ENCODE results near the gene OSGEP.
A peak's percentile ranks its signal among the peaks of the same experiment; 100 is the strongest.
"Not testable (repeated sequence)": the region's sequence is repeated elsewhere in the genome, so short reads cannot be mapped to it uniquely, and the experiment has no call there.

The OSGEP gene

DNA sequence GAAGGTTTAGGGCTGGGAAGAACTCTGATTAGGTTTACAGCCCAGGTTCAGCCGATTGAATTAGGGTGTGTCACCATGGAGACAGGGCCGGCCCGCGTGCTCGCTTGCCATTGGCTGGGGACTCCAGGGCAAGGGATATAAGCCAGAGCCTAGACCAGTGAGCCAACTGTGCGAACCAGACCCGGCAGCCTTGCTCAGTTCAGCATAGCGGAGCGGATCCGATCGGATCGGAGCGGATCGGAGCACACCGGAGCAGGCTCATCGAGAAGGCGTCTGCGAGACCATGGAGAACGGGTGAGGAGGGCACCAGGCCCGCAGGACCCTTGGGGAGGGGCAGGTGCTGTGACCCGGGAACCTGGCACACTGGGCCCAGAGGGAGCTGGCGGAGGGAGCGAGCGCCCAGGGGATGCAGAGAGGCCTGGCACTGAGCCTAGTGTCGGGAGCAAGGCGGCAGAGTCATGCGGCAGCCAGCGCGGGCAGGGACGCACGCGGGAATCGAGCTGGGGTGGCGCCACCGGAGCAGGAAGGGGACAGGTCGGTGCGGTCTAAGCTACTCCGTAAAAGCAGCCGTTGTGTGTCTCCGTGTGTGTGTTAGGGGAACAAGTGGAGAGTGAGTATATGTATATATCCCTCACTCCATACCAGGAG is 14.8 kb upstream of the OSGEP start, which contains the start of gene PNP:
Gene PNP (plus strand): TSS at position 165 of the 648 bp plus-strand sequence. CDS start 119 bp downstream, at position 284.
- DNase-seq: peak; percentile 86

DNA sequence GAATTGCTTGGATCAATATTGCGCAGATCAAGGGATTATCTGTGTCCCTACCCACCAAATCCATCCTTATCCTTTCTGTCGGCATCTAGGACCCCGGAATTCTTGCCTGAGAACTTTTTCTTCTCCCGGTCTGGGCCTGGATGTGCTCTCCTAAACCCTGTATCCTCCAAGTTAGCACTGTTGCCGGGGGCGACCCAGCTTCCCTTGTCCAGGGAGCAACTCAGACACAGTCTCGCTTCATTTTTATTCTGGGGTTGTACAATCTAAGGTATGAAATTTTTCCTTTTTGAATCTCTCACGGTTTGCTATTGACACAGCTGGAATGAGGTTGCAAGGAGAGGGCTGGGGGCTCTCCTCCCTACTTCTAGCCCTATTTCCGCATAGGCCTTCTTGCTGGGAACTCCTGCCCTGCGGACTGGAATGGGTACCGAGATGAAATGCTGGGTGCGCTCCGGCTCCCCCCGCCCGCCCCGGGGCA is 14.2 kb upstream of the OSGEP start:
- no peak for DNase-seq

DNA sequence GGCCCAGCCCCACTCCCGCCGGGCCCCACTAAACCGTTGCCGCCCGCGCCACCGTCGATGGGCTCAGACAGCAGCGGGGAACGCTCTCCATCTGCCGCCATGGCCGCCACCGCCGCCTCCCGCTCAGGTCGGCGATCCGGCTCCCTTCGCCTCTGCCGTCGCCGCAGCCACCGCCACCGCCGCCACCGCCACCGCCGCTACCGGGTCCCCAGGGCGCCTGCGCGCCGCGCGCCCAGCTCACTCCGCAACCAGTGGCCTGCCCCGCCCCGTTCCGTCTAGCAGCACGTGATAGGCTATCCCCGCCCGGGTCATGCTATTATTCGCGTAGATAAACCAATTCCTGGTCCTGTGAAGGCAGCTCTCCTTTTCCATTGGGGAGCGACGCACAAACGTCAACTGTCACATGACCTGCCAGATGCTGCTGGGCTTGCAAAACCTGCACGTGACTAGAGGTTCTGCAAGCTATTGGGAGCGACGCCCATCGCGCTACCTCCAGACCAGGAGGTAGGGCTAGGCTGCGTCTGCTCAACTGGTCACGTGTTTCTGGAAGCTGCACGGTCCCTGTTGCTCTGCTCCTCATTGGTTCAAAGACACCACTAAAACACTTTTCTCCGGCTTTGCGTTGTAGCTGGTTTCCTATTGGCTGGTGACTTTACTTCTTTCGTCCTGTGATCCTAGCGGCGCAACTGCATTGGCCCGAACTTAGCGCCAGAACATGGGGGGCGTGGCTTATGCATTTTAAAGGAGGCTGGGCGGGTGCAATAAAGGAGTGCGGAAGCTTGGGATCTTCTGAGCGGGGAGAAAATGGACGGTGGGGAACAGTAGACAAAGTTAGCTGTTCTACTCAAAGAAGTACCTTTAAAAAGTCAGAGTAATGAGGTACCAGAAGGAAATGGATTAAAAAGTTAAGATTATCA is 6.9 kb upstream of the OSGEP start, which contains the start of gene PIP4P1:
Gene PIP4P1 (minus strand): TSS at position 210 of the 917 bp plus-strand sequence. CDS start 109 bp downstream, at position 101.
- DNase-seq: peak; percentile 100

DNA sequence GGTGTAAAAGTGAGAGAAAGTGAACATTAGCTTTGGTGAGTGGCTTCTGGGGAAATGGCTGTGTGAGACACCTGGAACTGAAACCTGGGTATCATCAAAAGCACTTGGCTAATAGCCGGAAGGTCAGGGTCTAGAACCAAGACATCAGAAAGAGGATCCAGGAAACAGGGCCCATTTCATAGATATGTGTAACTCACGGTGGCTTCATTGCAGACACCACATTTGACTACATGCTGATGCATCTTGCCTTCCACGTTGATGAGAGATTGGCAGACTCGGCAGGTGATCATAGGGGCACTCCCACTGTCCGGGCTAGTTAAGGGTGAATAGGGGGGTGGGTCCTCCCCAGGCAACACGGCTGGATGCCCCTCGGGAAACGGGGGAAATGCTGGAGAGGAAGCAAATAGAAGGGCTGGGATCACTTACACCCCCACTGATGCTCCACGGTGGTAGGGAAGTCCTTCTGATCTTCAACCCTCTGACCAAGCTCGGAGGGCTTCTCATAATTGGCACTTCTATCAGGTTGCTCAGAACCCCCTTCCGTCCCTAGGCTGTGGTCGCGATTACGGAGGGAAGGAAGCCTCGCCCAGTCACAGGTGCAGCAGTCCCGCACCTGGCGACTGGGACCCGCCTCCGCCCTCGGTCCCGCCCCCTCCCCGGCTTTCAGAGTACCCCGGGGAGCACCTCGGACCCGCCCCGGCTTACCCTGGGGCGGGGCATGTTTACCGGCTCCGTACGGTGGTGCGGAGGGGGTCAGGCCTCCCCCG is 6.0 kb upstream of the OSGEP start:
- no peak for DNase-seq

DNA sequence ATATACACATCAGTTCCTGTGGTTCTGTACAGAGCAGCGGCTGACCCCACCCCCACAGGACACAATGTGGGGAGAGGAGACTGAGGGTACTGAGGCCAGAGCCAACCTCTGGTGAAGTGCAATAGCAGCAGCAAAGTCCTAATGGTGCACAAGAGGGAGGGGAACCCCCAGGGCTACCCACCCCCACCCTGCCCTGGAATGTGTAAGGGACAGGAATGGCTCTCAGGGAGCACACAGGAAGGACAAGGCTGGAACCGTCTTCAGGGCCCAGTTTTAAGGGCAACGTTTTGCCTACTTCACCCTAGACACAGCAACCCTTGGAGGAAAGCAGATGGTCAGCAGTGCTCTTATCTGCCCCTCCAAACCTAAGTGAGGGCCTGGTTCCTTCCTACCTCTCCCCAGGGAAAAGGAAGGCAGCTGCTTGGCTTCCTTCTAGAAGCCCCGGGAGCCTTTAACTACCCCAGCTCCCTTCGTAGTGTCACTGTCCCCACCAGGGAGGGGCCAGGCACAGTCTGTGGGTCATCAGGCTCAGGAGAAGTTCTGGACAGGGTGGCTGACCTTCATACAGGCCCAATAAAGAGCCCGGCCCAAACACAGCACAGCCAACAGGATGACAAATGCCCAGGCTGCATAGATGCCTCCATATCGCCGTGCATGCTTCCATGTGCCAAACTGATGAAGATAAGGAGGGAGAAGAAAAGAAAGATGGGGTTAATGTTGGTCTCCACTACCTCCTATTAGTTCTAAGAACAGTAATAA is 3.6 kb upstream of the OSGEP start:
- no peak for DNase-seq

DNA sequence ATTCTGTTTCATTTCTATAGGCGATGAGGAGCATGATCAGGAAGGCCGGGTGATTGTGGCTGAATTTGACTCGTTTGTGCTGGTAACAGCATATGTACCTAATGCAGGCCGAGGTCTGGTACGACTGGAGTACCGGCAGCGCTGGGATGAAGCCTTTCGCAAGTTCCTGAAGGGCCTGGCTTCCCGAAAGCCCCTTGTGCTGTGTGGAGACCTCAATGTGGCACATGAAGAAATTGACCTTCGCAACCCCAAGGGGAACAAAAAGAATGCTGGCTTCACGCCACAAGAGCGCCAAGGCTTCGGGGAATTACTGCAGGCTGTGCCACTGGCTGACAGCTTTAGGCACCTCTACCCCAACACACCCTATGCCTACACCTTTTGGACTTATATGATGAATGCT is 2.4 kb upstream of the OSGEP start:
- no peak for DNase-seq

DNA sequence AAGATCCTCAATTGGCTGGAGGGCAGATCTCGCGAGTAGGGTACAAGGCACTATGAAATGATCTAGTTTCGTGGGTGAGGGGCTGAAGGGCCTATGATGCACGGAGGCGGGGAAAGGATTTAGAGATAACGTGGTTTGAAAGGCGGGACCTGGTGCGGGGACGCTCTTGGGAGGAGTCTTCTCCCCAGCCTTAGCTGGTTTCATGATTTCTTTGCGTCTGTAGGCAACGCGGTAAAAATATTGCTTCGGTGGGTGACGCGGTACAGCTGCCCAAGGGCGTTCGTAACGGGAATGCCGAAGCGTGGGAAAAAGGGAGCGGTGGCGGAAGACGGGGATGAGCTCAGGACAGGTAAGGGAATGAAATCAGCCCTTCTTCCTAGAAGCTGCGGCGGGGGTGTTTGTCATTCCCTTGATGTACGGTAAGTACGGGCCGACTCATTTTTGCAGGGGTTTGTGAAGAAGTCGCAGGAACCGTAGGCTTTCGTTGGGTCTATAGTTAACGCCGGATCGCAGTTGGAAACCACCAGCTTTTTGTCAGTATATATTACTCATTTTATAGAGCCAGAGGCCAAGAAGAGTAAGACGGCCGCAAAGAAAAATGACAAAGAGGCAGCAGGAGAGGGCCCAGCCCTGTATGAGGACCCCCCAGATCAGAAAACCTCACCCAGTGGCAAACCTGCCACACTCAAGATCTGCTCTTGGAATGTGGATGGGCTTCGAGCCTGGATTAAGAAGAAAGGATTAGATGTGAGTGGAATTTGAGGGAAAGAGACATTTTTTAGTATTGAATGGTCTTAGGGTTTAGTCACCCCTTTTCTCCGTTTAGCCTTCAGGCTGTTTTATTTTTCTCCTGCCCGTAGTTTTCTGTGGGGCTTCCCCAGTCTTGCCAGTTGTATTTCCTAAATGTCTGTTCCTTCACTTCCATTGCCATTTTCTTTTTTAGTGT is 1.0 kb upstream of the OSGEP start:
- peak; percentile 33 for DNase-seq

DNA sequence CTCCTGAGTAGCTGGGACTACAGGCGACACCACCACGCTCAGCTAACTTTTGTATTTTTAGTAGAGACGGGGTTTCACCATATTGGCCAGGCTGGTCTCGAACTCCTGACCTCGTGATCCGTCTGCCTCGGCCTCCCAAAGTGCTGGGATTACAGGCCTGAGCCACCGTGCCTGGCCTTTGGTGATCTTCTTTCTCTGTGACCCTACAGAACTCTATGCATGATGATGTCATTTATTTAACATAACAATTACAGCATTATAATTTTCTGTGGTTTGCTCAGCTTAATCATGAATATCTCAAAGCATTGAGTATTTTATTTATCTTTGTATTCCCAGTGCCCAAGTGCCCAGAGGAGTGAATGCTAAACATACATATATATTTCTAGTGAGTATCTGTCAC is 1.8 kb downstream of the OSGEP start:
- not testable (repeated sequence) for DNase-seq

DNA sequence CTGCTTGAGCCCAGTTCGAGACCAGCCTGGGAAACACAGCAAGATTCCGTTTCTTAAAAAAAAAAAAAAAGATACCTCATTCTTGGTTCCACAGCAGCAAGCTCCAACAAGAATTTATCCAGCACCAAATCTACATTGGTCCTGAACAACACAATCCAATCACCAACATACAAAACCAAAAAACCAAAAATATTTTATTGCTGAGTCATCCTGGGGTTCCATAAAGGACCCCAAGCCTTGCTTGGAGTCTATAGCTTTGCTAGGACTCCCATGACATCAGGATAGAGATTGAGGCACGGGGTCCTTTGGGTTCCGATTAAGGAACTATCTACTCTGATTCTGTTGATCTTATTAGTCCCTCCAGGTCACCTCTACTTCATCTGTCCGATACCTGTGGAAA is 7.7 kb downstream of the OSGEP start:
- no peak for DNase-seq

DNA sequence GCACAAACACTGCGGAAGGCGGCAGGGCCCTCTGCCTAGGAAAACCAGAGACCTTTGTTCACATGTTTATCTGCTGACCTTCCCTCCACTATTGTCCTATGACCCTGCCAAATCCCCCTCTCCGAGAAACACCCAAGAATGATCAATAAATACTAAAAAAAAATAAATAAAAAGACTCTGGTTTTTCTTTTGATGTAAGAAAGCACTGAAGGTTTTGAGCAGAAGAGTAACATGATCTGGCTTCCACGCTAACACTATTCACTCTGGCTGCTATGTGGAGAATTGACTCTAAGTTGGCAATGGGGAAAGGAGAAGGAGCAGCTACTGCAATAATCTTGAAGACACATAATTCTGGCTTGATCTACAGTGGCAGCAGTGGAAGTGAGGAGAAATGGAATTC is 11.0 kb downstream of the OSGEP start:
- not testable (repeated sequence) for DNase-seq

DNA sequence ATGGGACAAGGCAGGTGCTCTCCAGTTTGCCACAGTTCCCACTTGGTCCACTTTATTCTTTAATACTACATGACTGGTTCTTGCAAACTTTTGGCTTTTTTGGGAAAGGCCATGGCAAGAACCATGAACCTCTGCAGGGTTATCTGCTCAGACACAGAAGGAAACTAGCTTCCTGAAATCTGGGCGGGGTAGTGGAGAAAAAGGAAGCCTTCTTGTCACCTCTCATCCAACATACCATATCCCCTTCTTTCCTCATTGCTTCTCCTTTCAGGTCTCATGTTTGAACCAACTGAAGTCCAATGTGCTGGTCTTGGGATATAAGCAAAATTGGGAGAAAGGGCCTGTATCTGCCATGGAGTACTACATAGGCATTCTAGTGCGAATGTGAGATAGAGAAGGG is 13.2 kb downstream of the OSGEP start:
- DNase-seq: no peak

DNA sequence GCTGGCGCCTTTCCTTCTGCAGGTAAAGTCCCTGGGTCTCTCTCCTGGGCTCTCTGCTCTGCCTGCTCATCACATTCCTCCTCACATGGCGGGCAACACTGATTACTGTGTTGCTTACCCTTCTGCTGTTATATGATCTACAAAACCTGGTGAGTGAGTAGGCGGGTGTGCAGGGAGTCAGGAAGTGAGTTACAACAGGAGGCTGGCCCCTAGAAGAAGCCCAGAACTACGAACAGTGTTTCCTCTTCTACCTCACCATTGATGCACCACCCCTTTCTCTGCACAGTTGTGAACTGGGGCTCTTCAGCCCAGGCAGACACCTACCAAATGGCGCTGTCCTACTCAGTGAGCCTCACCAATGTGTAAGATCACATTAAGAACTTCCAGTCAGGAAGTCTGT is 13.7 kb downstream of the OSGEP start:
- DNase-seq: no peak

DNA sequence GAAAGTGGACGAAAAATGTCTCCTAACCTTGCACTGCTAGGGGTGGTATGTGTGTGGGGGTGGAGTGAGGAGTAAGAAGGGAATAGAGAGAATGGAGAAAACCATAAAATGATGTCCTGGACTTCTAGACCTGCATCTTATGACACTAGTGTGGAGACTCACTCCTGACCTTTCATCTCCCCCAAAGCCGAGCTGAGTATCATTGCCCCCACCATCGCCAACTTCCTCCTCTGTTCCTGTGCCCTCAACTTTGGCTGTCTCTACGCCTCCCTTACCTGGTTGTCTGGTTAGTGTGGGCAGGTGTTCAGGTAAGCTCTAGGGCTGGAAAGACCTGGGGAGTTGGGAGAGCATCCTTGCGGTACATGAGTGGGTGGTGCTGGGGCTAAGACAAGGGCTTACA is 14.1 kb downstream of the OSGEP start:
- no peak for DNase-seq

DNA sequence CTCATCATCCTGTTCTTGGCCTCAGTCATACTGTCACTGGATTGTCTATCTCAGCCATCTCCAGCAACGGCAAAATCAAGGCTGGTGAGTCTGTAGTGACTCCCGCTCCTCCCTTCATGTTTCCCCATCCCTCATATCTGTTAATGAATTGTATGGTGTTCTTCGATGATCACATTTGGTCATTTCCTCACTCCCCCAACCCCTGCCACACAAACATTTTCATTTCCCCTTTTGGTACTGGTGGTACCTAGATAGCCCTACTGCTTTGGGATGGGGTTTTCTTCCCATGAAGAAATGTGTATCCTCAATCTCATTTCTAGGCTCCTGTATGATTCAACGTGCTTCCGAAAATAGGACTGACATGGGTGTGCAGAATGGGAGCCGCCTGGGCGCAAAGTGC is 15.9 kb downstream of the OSGEP start:
- DNase-seq: no peak

DNA sequence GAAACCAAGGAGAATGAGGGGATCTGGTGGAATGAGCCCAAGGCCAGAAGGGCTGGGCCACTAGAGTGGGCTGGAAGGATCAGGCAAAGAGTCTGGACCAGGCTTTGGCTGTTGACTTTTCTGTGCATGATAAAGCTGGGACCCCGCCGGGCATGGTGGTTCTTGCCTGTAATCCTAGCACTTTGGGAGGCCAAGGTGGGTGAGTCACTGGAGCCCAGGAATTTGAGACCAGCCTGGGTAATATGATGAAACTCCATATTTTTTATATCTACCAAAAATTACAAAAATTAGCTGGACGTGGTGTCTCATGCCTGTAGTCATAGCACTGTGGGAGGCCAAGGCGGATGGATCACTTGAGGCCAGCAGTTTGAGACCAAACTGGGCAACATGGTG is 18.3 kb downstream of the OSGEP start:
- DNase-seq: peak; percentile 83

DNA sequence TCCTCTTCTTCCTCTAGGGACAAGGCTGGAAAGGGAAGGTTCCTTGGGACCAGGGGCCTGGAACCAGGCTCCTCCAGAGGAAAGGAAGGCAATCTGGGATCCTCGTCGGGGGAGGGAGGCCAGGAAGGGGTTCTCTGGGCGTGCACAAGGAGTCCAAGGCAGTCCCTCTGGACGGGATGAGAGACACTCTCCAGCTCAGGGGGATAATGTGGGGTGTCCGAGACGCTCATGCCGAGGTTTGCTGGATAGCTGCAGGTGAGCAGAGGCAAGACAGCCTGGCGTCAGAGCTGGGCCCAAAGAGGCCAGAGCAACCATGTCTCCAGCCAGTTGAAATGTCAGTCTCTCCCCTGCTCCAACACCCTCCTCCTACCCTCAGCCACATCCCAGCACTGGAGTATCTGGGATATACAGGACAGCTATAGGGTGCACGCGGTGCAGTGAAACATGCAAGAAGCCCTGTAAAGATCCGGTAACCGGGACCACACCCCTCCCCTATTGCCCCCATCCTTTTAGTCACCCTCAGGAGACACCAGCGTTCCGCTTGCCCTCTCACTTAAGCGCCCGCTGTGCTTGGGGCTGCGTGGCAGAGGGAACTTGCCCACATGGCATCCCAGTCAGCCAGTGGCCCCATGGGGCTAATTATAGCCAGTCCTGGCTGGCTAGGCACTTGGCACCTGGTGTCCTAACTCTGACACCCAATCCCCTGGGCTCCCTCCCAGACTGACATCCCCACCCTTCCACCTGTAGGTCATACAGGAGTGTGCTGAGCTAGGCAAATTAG is 18.8 kb downstream of the OSGEP start, which contains the start of gene KLHL33:
Gene KLHL33 (minus strand): TSS at position 585 of the 781 bp plus-strand sequence. CDS start 355 bp downstream, at position 230.
- no peak for DNase-seq

DNA sequence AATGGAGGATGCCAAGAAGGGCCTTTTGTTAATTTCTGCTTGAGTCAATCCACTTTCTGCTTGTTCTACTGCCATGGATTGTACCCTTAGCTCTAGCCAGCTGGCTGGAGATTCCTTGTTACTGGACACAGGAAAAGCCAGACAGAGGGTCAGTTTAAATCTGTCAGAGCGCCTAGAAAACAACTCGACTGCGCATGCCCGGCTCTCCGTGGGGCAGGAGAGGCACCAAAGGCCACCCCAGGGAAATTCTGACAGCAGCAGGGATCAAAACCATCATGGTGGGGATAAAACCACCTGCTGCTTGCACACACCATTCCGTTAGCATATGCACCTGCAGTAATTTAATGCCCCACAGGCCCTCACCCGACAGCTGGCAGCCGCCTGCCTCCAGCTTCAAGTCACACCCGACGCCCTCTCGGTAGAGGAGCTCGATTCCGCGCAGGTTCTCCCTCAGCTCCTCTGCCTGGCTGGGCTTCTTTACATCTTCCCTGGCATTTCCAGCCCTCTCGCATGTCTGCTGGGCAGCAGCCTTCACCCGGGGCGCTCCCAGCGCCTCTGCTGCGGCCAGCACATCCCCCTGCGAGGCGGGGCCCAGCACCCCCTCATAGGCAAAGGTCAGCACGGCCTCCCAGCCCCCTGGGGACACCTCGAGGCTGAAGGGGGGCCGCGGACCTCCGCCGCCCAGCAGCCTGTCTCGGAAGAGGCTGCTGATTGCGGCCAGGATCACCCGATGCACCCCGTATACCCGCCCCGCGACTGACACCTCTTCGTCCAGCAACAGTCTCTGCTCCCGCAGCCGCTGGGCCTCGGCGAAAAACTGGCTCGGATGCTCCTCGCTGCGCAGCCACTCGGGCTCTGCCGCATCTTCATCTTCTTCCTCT is 19.7 kb downstream of the OSGEP start:
- no peak for DNase-seq

DNA sequence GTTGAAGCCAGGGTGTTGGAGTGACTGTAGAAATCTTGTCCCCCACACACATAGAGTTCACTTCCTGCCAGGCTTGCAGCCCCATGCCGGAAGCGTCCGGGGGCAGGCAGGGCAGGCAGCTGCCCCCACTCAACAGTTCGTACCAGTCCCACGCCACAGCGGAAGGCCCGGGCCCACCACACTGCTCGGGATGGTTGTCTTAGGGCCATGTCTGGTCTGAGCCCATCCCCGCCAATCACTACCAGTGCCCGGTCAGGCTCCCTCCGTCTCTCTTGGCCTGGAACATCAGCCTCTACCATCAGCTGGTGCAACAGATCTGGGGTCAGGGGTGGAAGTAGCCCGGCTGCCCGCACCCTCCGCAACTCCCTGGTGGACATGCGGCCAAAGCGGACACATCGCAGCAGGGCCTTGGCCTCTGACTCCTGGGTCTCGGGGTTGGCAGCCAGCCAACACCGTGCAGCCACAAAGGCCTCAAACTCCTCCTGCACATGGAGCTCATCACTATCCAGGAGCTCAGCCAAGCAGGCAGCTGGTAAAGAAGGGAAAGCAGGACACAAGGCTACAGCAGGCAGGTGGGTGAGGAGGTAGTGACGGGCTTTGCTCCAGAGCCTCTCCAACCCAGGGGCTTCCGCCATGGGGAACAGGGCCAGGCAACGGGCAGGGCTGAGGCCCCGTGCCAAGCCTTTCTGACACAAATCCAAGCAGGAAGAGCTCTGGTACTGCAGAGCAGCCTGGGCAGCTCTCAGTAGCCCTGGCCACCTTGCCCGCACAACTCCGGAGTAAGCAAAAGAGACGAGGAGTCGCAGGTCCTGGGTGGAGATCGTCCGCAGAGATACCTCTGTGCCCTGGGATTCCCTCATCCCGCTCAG is 24.6 kb downstream of the OSGEP start:
- DNase-seq: no peak

Data from fibroblast of upper back skin (primary cell).